ENCODE data around the gene NELL2. TPM values are rescaled to one million over a fixed set of nuclear protein-coding genes. Genes with fewer than 3 reads are reported as not detected.

Gene NELL2
- polyA plus RNA-seq, 1 of the 3 experiments (the other 2 are of a cell fraction), result 0.35 TPM

GRCh38 chr12:44847403-44847802 is 28.7 kb downstream of the NELL2 start:
- H3K9ac ChIP-seq, result no peak overlapping the region
- no peak overlapping the region for H2AFZ ChIP-seq (ENCODE audit: low read depth)
- no peaks in the 10 kb centered on the region for H3K79me2 ChIP-seq (ENCODE audit: insufficient read depth)
- no peaks in the 10 kb centered on the region; a peak in 1 of 4 replicates for H3K4me1 ChIP-seq (ENCODE audit: control insufficient read depth in 1 of 2, insufficient read depth in 2 of 2, low read depth in 1 of 2, low read length in 1 of 2)
- TF ChIP-seq MXI1 (IDR thresholded peaks at IDR 0.05; ENCODE audit: low read depth, low read length), result no peak
- no peak for TF ChIP-seq RFX5 (IDR thresholded peaks at IDR 0.05; ENCODE audit: low read length)
- no peak for TF ChIP-seq EZH2phosphoT487 (IDR thresholded peaks at IDR 0.05; ENCODE audit: borderline replicate concordance, low read depth)
- TF ChIP-seq CHD2 (IDR thresholded peaks at IDR 0.05; ENCODE audit: low read length, partially characterized antibody), result no peak
- no peak for TF ChIP-seq USF1 (IDR thresholded peaks at IDR 0.05; ENCODE audit: borderline replicate concordance, low read depth)
- TF ChIP-seq RXRA (IDR thresholded peaks at IDR 0.05; ENCODE audit: borderline replicate concordance, low read depth), result no peak
- no peak for TF ChIP-seq TAF1 (IDR thresholded peaks at IDR 0.05; ENCODE audit: borderline replicate concordance, low read depth, low read length)
- no peak for TF ChIP-seq FOXM1 (IDR thresholded peaks at IDR 0.05; ENCODE audit: low read depth)
- TF ChIP-seq SIN3A (IDR thresholded peaks at IDR 0.05; ENCODE audit: borderline replicate concordance, low read depth, low read length), result no peak
- TF ChIP-seq PBX3 (IDR thresholded peaks at IDR 0.05), result no peak
- no peak for TF ChIP-seq MEF2A (IDR thresholded peaks at IDR 0.05; ENCODE audit: borderline replicate concordance, low read depth)
- no peak for TF ChIP-seq JUND (IDR thresholded peaks at IDR 0.05)
- no peak for TF ChIP-seq NRF1 (IDR thresholded peaks at IDR 0.05; ENCODE audit: low read depth, low read length)
- no peak for TF ChIP-seq REST (IDR thresholded peaks at IDR 0.05; ENCODE audit: low read depth, low read length)
- no peak for TF ChIP-seq RAD21 (IDR thresholded peaks at IDR 0.05; ENCODE audit: low read length)
- no peak for TF ChIP-seq TCF12 (IDR thresholded peaks at IDR 0.05)
- TF ChIP-seq TEAD4 (IDR thresholded peaks at IDR 0.05; ENCODE audit: borderline replicate concordance, insufficient read depth), result no peak
- no peak for TF ChIP-seq SMC3 (IDR thresholded peaks at IDR 0.05; ENCODE audit: low read depth, low read length)
- no peak for TF ChIP-seq NFIC (IDR thresholded peaks at IDR 0.05; ENCODE audit: borderline replicate concordance)
- no peaks in the 10 kb centered on the region for H3K9me2 ChIP-seq
- no peak for DNase-seq
- H3K4me2 ChIP-seq, result no peak overlapping the region
- H3K27ac ChIP-seq (ENCODE audit: low read depth in 2 of 2, low read length in 1 of 2), result no peak overlapping the region
- ChIA-PET CTCF (interaction anchor here (0.7 to 1.0 kb wide), 2 partner anchors 696 to 832 kb away, joined by 3 read pairs; no protein-coding TSS in a partner anchor), POLR2A (no interaction called here)
- no peaks in the 10 kb centered on the region for H3F3A ChIP-seq (replicated peaks; ENCODE audit: insufficient read depth)
- no peaks in the 10 kb centered on the region for H3K9me3 ChIP-seq
- H3K4me3 ChIP-seq (ENCODE audit: low read depth in 2 of 2, low read length in 1 of 2), result no peak overlapping the region
- 74% methylated on average over 1 of the region's 1 CpG for WGBS (ENCODE audit: low lambda C conversion rate)
- no peaks in the 10 kb centered on the region for H4K20me1 ChIP-seq (ENCODE audit: insufficient read depth)
- no peaks in the 10 kb centered on the region for H3K36me3 ChIP-seq (replicated peaks in 1 of 2; ENCODE audit: control insufficient read depth in 1 of 2, insufficient read depth in 2 of 2, low read length in 1 of 2)
- no peaks in the 10 kb centered on the region for H3K27me3 ChIP-seq (ENCODE audit: insufficient read depth)

Data from SK-N-SH (cell line).